ENCODE data around the gene HINFP. TPM values are rescaled to one million over a fixed set of nuclear protein-coding genes. Genes with fewer than 3 reads are reported as not detected.

Gene HINFP
- total and polyA plus RNA-seq, 9 of the 15 experiments (the other 6 are each of a cell fraction or from before 2014, with no cell fraction given), result 13.8 to 34.1 (median 22.5) TPM

DNA sequence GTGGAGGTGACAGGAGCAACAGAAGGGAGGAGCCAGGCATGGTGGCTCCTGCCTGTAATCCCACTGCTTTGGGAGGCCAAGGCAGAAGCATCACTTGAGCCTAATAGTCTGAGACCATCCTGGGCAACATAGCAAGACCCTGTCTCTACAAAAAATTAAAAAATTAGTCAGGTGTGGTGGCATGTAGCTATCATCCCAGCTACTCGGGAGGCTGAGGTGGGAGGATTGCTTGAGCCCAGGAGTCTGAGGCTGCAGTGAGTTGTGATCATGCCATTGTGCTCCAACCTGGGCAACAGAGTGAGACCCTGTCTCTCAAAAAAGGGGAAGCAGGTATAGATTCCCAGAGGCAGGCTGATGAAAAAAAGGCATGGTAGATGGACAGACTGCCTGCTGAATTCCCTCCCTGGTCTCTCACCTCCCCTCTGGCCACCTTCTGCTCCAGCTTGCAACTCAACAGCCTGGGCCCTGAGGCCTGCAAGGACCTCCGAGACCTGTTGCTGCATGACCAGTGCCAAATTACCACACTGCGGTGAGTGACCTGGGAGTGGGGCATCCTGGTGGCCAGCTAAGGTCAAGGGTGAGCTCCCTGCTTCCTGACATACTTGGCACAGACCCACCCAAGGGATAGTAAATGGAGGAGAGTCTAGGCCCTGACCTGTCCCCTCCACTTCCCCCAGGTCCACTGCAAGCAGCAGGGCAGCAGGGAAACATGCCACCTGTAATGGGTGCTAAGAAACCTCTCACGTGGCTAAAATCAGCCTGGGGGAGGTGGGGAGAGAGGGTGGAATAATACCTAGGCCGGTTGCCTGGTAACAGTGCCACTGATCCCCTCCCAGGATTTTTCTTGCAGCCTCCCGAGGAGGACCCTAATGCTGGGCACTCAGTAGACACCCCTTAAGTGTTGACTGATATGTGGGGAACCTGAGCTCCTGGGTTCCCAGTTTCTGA lies 59.6 kb downstream of the HINFP start:
- H3K27ac ChIP-seq (ENCODE audit: extremely low read depth, low read depth, low read length), result peak overlapping the region; percentile 22; the same call in 1 of the 3 replicates
- TF ChIP-seq ZNF121 (CRISPR knock-in tag; conservative IDR thresholded peaks at IDR 0.05) (peak; percentile 89), ZFX (CRISPR knock-in tag; IDR thresholded peaks at IDR 0.05) (peak; percentile 27; the same call in 1 of the 2 replicates), NUFIP1 (IDR thresholded peaks at IDR 0.05; ENCODE audit: partially characterized antibody) (no peak), ZNF766 (CRISPR knock-in tag; conservative IDR thresholded peaks at IDR 0.05) (peak; percentile 76)
- TF ChIP-seq, protein P1, sequence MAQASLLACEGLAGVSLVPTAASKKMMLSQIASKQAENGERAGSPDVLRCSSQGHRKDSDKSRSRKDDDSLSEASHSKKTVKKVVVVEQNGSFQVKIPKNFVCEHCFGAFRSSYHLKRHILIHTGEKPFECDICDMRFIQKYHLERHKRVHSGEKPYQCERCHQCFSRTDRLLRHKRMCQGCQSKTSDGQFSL (CRISPR knock-in tag; IDR thresholded peaks at IDR 0.05), result no peak
- TF ChIP-seq, protein P1 (tag; IDR thresholded peaks at IDR 0.05), result no peak
- peak overlapping the region; percentile 14; the same call in 1 of the 2 replicates for H3K4me2 ChIP-seq (ENCODE audit: insufficient read depth, low read length)
- no peak overlapping the region for H3K4me3 ChIP-seq
- H3K9ac ChIP-seq (ENCODE audit: insufficient read depth in 1 of 2, low read depth in 2 of 2, low read length in 2 of 2), result peak overlapping the region in 1 of 2 experiments; percentile 14; a peak in 2 of 4 replicates
- BruUV-seq (replicated peaks), result no TSS peak
- ChIA-PET POLR2A (interaction anchor here (0.5 to 1.9 kb wide), 8 partner anchors 9 to 349 kb away, joined by 3 to 5 read pairs (median 4); no protein-coding TSS in a partner anchor), CTCF (ENCODE audit: low intra/inter-chr PET ratio) (no interaction called here)
- intact Hi-C loops (cut with micrococcal nuclease), result no loop called here
- in situ Hi-C loops (cut with MboI), result no loop called here
- FAIRE-seq (no peak), DNase-seq (ENCODE audit: extremely low read depth in 1 of 4, low spot score in 3 of 4) (no peak), ATAC-seq (no peak)
- H3K9me3 ChIP-seq (replicated peaks; ENCODE audit: control insufficient read depth, insufficient read depth, low read depth, low read length), result no peaks in the 10 kb centered on the region
- peaks cover 13 to 25% of the 10 kb centered on the region in 2 experiments for H3K4me1 ChIP-seq (replicated peaks in 1 of 2; ENCODE audit: control insufficient read depth in 2 of 2, insufficient read depth in 2 of 2, low read length in 2 of 2)
- peaks cover 0 to 5% of the 10 kb centered on the region in 2 experiments; a peak in 1 of 5 replicates for H3K27me3 ChIP-seq (ENCODE audit: control insufficient read depth in 2 of 2, insufficient read depth in 2 of 2, low read length in 2 of 2)
- H3K9me1 ChIP-seq (ENCODE audit: control insufficient read depth, insufficient read depth, low read length), result no peaks in the 10 kb centered on the region
- H4K20me1 ChIP-seq (replicated peaks; ENCODE audit: control insufficient read depth, insufficient read depth, low read length), result no peaks in the 10 kb centered on the region
- peak overlapping the region; percentile 65; the same call in 1 of the 2 replicates for H2AFZ ChIP-seq (ENCODE audit: low read depth, low read length)
- 51% methylated on average over 6 of the region's 6 CpGs for WGBS (ENCODE audit: insufficient coverage, low coverage, missing lambda C conversion rate)
- no peaks in the 10 kb centered on the region for H3K79me2 ChIP-seq (ENCODE audit: control insufficient read depth, insufficient read depth, low read length)
- no peaks in the 10 kb centered on the region for H3K36me3 ChIP-seq (ENCODE audit: control insufficient read depth, insufficient read depth, low read length)
